GM21825 (cell line): ENCODE data around the gene RDX.
"Not testable (repeated sequence)": the region's sequence is repeated elsewhere in the genome, so short reads cannot be mapped to it uniquely, and the experiment has no call there.

Experiments used
- ATAC-seq: cut with Tn5 transposase; IDR thresholded peaks from one replicate; pipeline ENCODE4 v1.9.1; 2021; ENCODE audit warnings: mild to moderate bottlenecking, moderate library complexity; ENCODE audit not compliant: unreplicated experiment

RDX gene

DNA sequence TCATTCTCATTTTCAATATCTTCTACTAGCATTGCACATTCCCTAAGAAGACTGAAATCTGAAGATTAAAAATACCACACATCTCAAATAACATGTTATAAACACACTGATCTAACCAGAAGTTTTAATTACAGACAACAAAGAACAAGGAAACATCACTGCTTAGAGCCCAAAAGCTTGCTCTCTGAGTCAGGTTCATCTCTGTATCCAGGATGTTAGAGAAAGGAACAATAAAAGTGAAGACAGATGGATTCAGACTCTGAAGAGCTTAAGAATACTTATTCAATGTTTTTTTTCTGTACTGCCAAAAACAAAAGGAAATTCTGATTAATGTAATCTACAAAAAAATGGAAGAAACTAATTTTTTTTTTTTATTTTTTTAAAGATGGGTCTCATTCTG, 16.5 kb downstream of the RDX start:
- no peak for ATAC-seq

DNA sequence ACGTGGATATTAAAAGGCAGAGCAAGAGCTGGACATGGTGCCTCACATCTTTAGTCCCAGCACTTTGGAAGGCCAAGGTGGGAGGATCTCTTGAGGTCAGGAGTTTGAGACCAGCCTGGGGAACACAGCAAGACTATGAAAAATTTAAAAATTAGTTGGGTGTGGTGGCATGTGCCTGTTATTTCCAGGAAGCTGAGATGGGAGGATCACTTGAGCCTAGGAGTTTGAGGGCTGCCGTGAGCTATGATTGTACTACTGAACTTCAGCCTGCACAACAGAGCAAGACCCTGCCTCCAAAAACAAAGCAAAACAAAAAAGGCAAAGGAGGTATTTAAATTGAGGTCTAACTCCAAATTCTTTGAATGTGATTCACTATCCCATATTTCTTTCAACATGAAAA, 23.5 kb downstream of the RDX start:
- no peak for ATAC-seq

DNA sequence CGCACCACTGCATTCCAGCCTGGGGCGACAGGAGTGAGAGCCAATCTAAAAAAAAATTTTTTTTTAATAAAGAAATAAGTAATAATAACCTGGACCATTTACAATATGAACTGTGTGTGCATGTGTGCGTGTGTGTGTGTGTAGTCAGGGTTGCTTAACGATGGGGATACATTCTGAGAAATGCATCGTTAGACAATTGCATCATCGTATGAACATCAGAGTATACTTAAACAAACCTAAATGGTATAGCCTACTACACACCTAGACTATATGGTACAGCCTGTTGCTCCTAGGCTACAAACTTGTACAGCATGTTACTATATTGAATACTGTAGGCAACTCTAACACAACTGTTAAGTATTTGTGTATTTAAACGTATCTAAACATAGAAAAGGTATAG, 26.4 kb downstream of the RDX start:
- ATAC-seq: no peak

DNA sequence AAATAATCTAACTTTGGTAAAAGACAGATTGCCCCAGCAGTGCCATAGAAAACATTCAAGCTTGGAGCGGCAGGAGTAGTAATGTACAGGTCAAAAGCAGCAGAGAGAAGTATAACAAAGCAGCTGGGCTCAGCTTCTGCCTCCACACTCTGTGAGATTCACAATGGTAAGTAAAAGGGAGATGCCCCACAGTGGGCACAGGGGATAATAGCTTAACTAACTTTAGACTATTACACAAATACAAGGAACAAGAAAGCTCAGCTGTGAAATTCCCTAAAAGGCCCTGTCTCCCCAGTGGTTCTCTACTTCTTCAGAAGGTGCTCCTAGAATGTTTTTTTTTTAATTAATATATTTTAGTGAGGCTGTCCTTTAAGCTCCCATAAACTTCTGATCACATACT, 28.0 kb downstream of the RDX start:
- ATAC-seq: no peak

DNA sequence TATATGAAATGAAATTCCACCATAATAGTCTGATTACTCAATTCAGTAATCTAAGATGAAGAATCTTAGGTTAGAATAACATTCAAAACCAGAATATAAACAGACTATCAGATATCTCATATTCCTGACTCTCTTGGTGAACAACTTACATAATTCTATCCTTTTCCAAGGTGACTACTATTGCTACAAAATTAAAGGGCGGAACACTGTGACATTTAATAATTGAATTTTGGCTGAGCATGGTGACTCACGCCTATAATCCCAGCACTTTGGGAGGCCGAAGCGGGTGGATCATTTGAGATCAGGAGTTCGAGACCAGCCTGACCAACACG, 34.4 kb downstream of the RDX start:
- ATAC-seq: no peak

DNA sequence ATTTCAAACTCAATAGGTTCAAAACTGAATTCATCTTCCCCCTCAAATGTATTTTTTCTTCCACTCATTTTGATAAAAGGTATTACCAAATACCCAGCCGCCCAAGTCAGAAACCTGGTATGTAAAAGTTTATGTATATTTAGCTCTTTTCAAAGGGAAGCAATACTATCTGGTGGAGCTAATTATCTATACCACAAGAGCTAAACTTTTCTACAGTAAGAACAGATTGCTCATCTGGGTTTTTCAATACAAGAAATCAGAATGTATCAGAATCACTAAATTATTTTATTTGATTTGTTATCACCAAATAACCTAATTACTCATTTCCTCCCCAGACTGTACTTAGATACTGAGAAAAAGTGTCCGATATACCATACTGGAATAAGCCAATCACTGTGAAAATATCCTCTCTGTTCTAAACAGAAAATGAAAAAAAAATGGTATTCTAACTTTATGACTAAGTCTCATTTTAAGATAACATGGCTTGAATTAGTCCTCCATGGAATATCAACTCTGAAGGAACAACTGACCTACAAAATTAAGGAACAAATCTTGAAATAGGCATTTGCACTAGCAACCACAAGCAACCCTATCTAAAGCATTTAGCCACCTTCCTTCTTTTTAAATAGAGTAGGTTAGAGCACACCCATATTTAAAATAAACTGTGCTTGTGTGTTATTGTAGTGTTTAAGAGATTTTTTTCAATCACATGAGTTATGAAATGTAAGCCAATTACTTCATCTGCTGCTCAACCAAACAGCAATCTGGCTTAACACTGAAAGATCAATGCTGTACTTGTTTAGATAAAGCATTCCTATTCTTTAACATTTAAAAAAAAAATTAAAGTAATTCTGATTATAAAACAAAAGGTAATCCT, 35.0 kb downstream of the RDX start:
- no peak for ATAC-seq

DNA sequence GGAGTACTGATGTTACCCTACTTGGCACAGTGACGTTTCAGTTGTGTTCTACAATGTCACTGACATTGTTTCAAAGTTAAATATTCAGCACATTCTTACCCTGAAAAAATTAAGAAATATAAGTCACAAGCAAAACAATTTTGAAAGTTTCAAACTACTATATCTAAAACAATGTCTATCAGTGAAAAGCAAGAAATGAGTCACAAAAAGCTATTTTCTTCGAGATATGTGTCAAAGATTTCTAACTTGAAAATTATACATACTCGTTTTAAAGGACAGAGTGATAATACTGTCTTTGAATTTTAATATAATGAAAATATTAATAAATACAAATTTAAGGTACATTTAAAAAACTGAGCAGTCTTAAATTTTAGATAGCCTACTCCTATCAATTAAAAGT, 42.9 kb downstream of the RDX start:
- ATAC-seq: no peak

DNA sequence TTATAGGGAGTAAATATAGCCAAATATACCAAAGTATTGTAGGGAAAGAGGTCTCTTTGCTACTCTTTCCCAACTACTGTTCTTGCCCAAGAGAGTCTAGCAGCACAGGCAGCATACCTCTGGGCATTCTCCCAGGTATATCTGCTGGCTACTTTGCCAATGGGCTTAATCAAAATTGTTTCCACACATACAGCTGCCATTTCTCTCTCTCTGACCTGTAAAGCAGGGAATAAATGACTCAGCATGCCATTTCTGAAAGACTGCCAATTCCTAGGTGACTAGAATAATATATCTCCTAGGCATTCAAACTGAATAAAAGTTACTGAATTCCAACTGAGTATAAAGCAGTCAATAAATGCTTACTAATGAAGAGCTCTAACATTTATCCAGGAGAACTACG, 44.6 kb downstream of the RDX start:
- ATAC-seq: no peak

DNA sequence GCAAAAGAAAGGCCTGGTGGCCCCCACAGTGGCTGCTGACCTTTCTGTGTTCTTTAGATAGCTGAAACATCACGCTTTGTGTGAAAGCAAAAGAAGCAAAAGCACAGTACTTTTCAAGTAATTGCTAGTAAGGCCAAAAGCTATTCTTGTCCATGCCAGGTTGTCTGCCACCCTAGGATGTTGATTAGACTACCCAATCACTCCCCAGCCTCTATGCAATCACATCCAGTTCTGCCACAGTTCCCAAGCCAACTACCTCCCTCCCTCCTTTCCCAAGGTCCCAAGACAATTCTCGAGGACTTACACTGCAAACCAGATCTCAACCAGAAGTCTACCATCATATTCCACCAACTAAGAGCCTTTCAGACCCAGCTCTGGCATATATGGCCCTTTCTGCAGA, 46.2 kb downstream of the RDX start:
- no peak for ATAC-seq

DNA sequence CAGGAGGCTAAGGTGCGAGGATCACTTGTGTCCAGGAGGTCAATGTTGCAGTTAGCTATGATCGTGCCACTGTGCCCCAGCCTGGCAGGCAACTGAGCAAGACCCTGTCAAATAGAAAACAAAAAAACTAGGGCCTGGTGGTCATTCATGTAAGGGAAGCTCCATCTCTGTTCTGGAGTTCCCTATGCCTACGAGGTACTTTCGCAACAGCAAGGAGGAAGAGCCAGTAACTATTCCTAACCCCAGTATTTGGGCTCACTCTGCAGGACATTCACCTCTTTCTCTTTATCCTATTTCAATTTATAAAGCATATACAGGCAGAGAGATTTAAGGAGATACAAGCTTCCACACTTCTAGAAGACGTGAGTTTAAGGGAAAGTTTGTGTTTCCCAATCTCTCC, 46.6 kb downstream of the RDX start:
- no peak for ATAC-seq

DNA sequence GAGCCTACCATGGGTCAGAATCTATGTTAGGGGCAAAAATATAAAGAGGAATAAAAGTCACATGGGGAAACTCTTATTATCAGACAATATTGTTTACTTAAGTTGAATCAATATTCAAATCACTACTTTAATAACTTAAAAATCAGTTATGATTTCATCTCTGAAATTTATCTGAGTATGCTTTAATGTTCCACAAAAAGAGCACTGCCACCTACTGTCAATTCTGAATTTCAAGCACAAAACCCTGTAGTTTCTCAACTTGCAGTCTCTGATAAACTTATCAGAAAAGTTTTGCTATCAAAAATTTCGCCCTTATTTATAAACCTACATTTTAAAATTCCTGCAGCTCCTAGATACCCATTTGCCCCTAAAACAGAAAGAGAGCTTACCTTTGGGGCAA, 47.3 kb downstream of the RDX start:
- ATAC-seq: no peak

DNA sequence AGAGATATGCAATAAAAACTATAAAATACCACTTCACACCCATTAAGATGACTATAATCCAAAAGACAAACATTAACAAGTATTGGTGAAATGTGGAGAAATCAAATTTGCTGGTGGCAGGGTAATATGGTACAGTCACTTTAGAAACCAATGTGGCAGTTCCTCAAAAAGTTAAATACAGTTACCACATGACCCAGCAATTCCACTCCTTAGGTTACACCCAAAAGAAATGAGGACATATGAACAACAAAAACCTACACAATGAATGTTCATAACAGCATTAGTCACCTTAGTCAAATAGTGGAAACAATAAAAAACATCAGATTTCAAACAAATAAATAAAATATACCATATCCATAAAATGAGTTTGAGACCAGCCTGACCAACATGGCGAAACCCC, 52.6 kb downstream of the RDX start:
- ATAC-seq: no peak

DNA sequence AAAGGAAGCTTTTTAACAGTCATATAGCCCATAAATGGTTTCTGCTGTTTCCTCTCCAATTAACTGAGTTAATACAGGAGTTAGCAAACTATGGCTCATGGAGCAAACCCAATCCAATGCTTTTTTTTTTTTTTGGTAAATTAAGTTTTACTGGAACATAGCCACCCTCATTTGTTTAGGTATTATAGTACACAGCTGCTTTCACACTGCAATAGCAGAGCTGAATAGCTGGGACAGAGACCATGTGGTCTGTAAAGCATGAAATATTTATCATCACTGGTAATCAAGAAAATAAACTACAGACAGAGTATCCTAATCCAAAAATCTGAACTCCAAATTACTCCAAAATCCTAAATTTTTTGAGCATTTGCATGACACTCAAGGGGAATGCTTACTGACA, 53.7 kb downstream of the RDX start:
- ATAC-seq: no peak

DNA sequence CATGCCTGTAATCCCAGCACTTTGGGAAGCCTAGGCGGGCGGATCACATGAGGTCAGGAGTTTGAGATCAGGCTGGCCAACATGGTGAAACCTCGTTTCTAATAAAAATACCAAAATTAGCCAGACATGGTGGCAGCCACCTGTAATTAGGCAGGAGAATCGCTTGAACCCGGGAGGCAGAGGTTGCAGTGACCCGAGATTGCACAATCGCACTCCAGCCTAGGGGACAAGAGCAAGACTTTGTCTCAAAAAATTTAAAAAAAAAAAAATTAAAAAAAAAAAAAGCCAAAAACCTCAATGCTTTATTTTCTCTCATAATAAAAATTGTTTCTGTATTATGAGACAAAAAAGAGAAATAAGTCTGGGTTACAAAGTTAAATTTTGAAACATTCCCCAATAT, 54.2 kb downstream of the RDX start:
- no peak for ATAC-seq

DNA sequence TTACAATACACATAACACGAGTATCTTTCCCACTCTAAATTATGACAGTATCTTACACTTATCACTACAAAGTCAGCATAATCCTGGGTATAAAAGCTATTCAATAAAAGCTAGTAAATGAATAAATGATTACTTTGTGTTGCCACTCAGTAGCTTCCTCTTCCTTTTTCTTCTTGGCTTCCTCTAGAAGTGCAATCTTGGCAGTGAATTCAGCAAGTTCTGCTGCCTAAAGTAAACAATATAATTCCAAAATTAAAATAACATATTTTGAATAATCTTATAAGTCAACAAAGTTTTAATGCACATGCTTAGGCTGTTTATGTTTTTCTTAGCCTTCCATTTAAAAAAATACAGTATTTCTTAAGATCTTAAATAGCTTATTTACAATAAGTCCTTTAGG, 60.4 kb downstream of the RDX start:
- ATAC-seq: no peak

DNA sequence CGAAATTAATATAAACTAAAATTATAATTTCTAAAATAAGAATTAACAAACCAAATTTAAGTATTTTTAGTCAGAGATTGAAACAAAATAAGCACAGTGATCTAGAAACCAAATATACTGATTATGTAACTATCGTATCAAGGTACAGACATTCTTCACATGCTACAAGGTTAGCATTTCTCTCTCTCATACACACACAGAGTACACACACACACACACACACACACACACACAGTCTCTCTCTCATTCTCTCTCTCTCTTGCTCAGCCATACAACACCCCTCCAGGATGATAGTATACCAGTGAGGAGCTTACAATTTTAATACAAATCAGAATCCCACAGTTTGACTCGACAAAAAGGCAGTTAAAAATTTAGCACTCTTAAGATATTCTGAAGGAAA, 66.0 kb downstream of the RDX start:
- no peak for ATAC-seq

DNA sequence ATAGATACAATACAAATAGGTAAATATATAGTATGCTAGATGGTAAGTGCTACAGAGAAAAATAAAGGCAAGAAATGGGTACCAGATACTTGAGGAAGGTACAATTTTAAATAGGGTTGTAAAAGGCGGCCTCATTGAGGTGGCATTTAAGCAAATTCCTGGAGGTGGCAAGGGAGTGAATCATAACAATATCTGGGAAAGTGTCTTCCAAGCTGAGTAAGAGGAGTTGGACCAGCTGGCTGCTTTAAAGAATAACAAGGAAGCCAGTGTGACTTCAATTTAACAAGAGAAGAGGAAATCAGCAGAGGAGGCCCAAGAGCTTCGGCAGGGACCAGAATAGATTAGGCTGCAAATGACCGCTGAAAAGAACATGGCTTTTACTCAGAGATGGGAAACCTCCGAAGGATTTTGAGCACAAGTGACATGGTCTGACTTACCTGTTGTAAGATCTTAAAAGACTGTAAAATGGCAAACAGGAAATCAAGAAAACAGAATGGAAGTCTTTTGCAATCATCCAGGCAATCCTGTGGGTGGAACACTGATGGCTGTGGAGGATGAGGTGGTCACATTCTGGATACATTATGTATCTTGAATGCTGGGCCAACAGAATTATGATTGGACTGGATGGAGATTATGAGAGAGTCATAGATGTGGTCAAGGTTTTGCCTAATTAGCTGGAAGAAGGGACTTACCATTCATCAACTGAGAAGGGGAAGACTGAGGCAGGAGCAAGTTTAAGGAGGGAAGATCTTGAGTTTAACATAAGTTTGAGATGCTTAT, 77.2 kb downstream of the RDX start:
- no peak for ATAC-seq

DNA sequence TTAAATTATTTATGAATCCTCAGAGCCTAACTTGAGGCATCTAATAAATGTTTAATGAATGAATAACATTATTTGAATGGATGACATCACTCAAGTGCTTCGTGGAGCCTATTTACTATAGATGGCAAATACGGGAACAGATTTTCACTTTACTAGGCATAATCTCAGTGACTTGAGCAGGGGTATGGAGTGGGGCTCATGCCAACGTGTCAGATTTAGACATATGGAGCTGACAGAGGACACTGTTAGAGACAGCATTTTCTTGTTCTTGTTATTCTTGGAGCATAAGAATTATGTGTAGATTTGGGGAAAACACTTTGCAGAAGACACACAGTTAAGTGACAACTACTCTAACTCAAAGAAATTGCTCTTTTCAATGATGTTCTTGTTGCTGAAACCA, 78.5 kb downstream of the RDX start:
- no peak for ATAC-seq

DNA sequence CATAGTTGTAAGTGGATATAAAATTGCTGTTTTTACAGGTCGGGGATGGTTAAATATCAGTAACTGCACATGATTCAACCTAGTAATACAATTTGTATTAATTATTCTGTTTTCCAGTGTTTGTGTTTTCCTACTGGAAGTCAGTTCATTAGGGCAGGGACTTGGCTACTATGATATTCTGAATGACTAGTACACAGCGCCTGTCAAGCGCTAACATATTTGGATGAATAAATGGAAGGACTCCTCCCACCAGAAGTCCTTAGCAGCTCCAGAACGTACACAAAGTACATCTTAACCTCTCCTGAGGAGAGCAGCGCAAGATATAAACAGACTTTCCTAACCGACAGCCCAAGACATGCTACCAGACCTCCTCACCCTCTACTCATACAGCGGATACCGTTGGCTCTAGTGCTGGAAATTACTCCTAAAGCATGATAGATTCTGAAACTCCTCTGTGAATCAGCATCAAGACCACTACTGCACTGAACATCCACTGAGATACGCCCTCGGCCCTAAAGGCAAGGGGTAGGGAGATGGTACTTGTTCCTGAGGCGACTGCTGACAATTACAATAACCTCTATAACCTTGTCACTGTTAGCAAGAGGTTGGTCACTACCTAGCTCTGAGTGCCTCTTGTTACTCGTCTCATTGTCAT, 79.1 kb downstream of the RDX start:
- ATAC-seq: no peak

DNA sequence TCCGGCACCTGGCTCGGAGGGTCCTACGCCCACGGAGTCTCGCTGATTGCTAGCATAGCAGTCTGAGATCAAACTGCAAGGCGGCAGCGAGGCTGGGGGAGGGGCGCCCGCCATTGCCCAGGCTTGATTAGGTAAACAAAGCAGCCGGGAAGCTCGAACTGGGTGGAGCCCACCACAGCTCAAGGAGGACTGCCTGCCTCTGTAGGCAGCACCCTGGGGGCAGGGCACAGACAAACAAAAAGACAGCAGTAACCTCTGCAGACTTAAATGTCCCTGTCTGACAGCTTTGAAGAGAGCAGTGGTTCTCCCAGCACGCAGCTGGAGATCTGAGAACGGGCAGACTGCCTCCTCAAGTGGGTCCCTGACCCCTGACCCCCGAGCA, 87.1 kb downstream of the RDX start:
- ATAC-seq: not testable (repeated sequence)

DNA sequence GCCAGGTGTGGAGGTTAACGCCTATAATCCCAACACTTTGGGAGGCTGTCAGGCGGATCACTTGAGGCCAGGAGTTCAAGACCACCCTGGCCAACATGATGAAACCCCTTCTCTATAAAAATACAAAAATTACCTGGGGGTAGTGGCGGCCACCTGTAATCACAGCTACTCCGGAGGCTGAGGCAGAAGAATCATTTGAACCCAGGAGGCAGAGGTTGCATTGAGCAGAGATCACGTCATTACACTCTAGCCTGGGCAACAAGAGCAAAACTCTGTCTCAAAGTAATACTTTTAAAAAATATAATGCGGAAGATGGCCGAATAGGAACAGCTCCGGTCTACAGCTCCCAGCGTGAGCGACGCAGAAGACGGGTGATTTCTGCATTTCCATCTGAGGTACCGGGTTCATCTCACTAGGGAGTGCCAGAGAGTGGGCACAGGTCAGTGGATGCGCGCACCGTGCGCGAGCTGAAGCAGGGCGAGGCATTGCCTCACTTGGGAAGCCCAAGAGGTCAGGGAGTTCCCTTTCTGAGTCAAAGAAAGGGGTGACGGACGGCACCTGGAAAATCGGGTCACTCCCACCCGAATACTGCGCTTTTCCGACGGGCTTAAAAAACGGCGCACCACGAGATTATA, 87.6 kb downstream of the RDX start:
- not testable (repeated sequence) for ATAC-seq

DNA sequence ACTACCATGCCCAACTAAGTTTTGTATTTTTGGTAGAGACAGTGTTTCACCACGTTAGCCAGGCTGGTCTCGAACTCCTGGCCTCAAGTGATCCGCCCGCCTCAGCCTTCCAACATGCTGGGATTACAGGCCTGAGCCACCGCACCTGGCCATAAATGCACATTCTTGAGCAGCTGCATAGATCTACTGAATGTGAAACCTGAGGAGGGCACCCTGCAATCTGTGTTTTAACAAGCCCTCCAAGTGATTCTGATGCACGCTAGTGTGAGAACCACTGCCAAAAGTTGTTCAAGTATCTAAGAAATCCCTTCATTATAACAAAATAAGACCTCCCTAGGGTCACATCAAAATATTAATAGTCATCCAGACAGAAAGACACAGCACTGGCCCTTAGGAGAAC, 89.3 kb downstream of the RDX start:
- ATAC-seq: no peak
